NCI-H1694 (cell line): Measurements from ENCODE around the gene TMEM191C.
"Not testable (repeated sequence)": the region's sequence is repeated elsewhere in the genome, so short reads cannot be mapped to it uniquely, and the experiment has no call there.

Experiments
- DNase-seq: peaks from one replicate; lab custom pipeline; 2025; lab: John Stamatoyannopoulos, UW

The TMEM191C gene

GRCh38 chr22:21446128-21446826, 20.9 kb upstream of the TMEM191C start:
- DNase-seq = no peak

- no peak for DNase-seq
Measured at GRCh38 chr22:21446827-21447690, 20.1 kb upstream of the TMEM191C start.

GRCh38 chr22:21447694-21448402, 19.3 kb upstream of the TMEM191C start:
- no peak for DNase-seq

DNA sequence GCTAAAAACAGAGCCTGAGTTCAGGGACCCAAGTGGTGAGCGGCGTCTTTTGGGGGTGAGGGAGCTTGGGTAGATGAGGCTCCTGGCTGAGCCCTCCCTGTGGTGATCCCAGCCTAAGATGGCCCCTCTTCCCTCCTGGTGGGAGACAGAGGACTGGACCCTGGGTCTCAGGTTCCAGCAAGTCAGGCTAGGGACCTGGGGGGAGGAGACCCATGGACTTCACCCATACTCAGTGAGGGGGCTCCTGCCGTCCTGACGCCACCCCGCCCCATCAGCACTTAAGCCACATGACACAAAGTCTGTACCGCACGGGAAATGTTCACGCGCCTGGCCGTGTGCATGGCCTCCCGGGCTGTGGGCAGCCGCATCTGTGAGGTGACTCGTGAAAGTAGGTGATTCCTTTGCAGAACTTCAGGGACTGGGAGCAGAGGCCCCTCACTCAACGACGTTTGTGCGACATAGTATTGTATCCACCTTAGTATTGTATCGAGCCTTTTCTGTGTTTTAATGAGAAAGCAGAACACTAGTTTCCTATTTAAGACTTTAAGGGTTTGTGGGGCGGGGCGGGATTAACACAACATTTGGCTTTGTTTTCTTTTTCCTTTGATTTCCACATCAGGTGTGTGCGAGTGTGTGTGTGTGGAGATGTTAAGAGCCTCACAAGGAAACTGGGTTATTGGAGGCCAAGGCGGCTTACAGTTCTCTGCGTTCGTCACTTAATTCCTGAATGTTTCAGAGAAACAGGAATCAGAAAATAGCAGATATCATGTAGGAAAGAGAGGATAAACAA, 18.4 kb upstream of the TMEM191C start:
- DNase-seq = no peak

GRCh38 chr22:21449531-21450319, 17.5 kb upstream of the TMEM191C start:
- no peak for DNase-seq

DNA sequence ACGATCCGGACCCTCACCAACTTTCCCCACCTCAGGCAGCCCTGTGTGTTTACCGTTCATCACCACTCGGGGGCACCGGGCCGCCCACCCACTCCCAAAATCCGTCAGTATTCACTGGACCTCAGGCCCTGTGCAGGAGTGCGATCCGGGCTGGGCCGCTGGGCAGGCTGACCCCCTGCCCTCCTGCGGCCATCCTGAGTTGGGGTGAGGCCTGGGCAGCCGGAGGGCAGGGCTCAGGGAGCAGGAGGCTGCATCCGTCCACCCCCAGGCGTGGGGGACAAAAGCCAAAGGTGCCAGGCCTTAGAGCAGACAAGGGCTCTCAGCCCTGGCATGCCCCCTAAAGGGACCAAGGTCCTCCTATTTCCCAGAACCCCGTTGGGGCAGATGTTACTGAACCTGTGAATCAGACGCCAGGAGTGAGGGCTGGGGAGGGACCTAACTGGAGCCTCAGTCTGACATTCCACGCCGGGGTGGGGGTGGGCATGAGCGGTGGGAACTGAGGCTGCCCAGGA, 16.8 kb upstream of the TMEM191C start:
- DNase-seq = no peak

DNA sequence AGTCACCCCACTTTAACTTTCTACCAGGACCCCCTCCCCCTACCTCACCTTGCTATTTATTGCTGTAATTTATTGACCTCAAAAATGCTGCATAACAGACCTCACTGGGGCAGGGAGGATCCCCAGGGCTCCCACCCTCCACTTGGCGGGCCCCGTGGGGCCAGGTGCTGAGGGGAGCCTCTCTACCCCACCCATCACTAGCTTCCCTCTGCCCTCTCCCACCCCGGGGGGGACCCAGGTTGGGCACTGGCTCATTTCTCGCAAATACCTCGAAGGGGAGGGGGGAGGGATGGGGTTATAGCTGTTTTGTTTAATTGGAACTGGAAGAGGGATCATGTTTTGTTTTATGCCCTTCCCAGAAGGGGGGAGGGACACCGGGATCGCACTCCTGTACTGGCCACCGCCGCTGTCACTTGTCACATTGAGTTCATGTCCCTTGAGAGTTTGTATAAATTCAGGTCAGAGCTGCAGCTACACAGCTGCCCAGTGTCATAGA, 16.3 kb upstream of the TMEM191C start:
- DNase-seq = no peak

- no peak for DNase-seq
Measured at GRCh38 chr22:21451545-21452520, 15.4 kb upstream of the TMEM191C start.

GRCh38 chr22:21452666-21453065, 14.5 kb upstream of the TMEM191C start:
- DNase-seq = not testable (repeated sequence)

- DNase-seq = not testable (repeated sequence)
Measured at GRCh38 chr22:21454998-21455333, 12.2 kb upstream of the TMEM191C start.

- no peak for DNase-seq
Measured at GRCh38 chr22:21455334-21456089, 11.7 kb upstream of the TMEM191C start.

GRCh38 chr22:21457023-21457787, 10.0 kb upstream of the TMEM191C start:
- no peak for DNase-seq

DNA sequence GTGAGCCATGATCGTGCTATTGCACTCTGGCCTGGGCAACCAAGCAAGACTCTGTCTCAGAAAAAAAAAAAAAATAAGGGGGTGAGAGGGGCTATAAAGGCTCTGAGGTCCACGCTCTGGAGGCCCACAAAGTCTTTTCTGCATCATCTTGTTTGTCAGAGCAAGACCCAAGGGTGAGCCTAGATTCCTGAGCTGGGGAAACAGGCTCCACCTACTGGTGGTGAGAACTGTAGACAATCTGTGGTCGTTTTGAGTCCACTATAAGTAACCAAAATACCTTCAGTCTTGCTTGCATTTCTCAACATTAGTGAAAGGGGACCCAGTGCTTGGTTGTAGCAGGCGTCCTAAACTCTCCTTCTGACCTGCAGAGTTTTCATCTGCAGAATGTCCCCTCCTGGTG, 4.5 kb upstream of the TMEM191C start:
- not testable (repeated sequence) for DNase-seq

DNA sequence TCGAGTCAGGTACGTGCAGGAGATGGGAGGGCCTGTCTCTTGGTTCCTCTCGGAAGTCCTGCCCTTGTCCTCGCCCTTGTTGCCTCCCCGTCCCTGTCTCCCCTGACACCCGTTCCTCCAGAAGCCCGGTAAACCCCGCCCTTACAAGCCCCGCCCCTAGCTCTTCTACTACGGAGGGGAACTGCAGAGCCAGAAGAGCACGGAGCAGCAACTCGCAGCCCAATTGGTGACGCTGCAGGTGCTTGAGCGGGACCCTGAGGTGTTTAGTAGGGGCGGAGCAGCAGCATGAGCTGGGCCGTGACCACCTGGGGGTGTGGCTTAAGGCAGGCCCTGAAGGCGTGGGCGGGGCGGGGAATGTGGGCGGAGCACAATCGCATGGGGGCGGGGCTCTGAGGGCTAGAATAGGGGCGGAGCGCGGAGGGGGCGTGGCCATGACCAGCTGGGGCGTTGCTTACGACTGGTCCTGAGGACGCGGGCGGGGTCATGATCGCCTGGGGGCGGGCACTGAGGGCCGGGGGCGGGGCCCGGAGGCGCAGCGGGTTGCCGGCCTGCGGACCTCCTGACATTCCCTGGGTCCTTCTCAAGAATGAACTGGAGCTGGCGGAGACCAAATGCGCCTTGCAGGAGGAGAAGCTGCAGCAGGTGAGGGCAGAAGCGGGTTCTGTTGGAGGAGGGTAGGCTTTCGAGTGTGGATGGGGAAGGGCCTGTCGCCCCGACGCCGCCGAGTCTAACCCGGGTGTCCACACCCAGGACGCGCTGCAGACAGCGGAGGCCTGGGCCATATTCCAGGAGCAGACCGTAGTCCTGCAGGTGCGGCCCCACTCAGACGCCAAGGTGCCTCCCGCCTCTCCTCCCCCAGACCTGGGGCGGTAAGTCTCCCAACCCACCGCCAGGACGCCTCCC, 1.3 kb downstream of the TMEM191C start:
- not testable (repeated sequence) for DNase-seq

- DNase-seq = not testable (repeated sequence)
Measured at GRCh38 chr22:21469097-21469994, 2.2 kb downstream of the TMEM191C start.

- not testable (repeated sequence) for DNase-seq
Measured at GRCh38 chr22:21472984-21473383, 5.8 kb downstream of the TMEM191C start.
